Progenitor cell of endocrine pancreas (in vitro differentiated cells): Measurements from ENCODE around the gene CDH13. TPM values are rescaled to one million over a fixed set of nuclear protein-coding genes. Genes with fewer than 3 reads are reported as not detected.

Experiments
- DNase-seq: peaks from one replicate; pipeline ENCODE4 v3.0.0; 2021; ENCODE audit warnings: low spot score; ENCODE audit not compliant: unreplicated experiment
- H3K27ac Mint-ChIP-seq: 2 replicates; pipeline ENCODE4 v1.8.0; 2021; ENCODE audit warnings: mild to moderate bottlenecking, moderate library complexity, mixed read lengths
- H3K27me3 Mint-ChIP-seq: 2 replicates; pipeline ENCODE4 v1.8.0; 2021; ENCODE audit warnings: mixed read lengths
- H3K36me3 Mint-ChIP-seq: 2 replicates; pipeline ENCODE4 v1.8.0; 2022; ENCODE audit warnings: mixed read lengths; ENCODE audit not compliant: insufficient read depth
- H3K4me1 Mint-ChIP-seq: 2 replicates; pipeline ENCODE4 v1.8.0; 2021; ENCODE audit warnings: low read depth, mixed read lengths
- H3K4me3 Mint-ChIP-seq: 2 replicates; pipeline ENCODE4 v1.8.0; 2021; ENCODE audit warnings: low read depth, mild to moderate bottlenecking, moderate library complexity, mixed read lengths
- H3K9me3 Mint-ChIP-seq: 2 replicates; pipeline ENCODE4 v1.8.0; 2021; ENCODE audit warnings: low read depth, mixed read lengths
- total RNA-seq: library from RNA; stranded (reverse); gene quantifications from 2 replicates; pipeline ENCODE4 v1.2.1, GENCODE V29; 2021
- TF ChIP-seq, protein P1 (sequence below): fragments of 200-600 bp; sonication (generic); IDR thresholded peaks from one replicate; pipeline ENCODE4 v1.5.0; 2021; ENCODE audit warnings: antibody characterized with exemption, mild to moderate bottlenecking; ENCODE audit not compliant: unreplicated experiment

The CDH13 gene
- total RNA-seq, 1 donor from 2014 or later: 0.38 TPM

DNA sequence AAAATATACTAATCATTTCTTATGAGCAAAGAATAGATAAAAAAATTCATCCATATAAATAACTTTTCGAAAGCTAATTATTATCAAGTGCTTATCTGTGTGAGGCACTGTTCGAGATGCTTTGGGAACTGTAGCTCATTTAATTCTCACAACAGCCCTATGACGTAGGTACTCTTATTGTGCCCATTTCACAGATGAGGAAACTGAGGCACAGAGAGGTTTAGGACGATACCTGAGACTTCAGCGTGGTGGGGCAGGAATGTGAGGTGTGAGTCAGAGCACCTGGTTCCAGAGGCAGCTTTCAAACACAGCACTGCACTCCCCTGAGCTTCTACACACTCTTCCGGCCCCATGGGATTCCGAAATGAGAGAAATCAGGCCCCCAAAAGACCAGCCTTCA lies 995.2 kb downstream of the CDH13 start:
- TF ChIP-seq, protein P1, sequence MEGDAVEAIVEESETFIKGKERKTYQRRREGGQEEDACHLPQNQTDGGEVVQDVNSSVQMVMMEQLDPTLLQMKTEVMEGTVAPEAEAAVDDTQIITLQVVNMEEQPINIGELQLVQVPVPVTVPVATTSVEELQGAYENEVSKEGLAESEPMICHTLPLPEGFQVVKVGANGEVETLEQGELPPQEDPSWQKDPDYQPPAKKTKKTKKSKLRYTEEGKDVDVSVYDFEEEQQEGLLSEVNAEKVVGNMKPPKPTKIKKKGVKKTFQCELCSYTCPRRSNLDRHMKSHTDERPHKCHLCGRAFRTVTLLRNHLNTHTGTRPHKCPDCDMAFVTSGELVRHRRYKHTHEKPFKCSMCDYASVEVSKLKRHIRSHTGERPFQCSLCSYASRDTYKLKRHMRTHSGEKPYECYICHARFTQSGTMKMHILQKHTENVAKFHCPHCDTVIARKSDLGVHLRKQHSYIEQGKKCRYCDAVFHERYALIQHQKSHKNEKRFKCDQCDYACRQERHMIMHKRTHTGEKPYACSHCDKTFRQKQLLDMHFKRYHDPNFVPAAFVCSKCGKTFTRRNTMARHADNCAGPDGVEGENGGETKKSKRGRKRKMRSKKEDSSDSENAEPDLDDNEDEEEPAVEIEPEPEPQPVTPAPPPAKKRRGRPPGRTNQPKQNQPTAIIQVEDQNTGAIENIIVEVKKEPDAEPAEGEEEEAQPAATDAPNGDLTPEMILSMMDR: no peak
- no peaks in the 10 kb centered on the region for H3K36me3 Mint-ChIP-seq

DNA sequence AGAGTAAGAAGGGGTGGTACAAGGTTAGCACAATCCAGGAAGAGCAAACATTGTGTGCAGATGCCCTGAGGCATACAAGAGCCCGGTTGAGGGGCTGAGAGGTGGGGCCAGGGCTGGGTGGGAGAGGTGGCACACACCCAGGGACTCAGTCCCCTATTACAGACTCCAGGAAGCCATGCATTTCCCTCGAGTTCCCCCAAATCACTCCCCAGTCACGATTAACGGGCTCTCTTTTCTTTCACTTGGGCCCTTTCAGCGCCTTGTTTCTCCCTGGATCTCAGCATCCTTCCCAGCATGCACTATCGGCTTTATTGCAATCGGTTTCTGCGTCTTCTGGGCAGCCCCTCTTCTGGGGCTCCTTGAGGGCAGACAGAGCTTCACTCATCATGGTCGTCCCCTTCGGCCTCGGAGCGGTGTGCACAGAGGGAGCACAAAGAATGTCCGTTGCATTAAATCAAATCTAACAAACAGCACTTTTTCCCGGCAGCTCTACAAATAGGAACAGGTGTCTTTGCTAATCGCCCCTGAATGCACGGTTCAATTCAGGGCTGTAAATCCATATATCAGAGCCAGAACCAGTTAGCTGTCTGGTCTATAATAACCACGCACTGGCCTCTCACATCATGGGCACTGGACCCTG lies 996.4 kb downstream of the CDH13 start:
- no peaks in the 10 kb centered on the region for H3K36me3 Mint-ChIP-seq
- no peak overlapping the region for H3K4me3 Mint-ChIP-seq
- H3K9me3 Mint-ChIP-seq: no peaks in the 10 kb centered on the region
- TF ChIP-seq, protein P1: no peak
- H3K4me1 Mint-ChIP-seq: peaks cover 2% of the 10 kb centered on the region
- H3K27ac Mint-ChIP-seq: no peak overlapping the region
- no peaks in the 10 kb centered on the region for H3K27me3 Mint-ChIP-seq
- DNase-seq: no peak

More for the DNA sequence above, 995.2 kb downstream of the CDH13 start:
- no peak overlapping the region for H3K4me3 Mint-ChIP-seq
- H3K27ac Mint-ChIP-seq: no peak overlapping the region
- peaks cover 2% of the 10 kb centered on the region for H3K4me1 Mint-ChIP-seq
- no peaks in the 10 kb centered on the region for H3K9me3 Mint-ChIP-seq
- no peaks in the 10 kb centered on the region for H3K27me3 Mint-ChIP-seq
- no peak for DNase-seq

DNA sequence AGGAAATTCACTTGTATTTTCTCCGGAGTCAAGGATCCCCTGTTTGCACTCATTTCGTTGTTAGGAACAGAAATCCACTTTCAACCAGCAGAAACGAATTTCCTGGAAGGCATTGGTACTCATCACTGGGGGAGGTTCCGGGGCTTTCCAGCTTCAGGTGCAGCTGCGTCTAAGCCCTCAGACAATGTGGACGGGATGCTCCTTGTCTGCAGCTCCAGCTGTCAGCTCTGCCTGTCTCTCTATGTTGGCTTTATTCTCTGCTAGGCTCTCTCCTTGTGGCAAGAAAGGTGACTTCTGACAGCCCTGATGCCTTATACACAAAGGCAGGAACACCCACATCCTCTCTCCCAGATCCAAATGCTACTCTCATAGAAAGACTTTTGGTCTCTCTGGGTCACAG lies 997.1 kb downstream of the CDH13 start:
- Mint-ChIP-seq H3K27ac (no peak overlapping the region), H3K36me3 (no peaks in the 10 kb centered on the region), H3K27me3 (no peaks in the 10 kb centered on the region), H3K9me3 (no peaks in the 10 kb centered on the region), H3K4me1 (peaks cover 2% of the 10 kb centered on the region), H3K4me3 (no peak overlapping the region)
- TF ChIP-seq, protein P1: no peak
- DNase-seq: no peak

DNA sequence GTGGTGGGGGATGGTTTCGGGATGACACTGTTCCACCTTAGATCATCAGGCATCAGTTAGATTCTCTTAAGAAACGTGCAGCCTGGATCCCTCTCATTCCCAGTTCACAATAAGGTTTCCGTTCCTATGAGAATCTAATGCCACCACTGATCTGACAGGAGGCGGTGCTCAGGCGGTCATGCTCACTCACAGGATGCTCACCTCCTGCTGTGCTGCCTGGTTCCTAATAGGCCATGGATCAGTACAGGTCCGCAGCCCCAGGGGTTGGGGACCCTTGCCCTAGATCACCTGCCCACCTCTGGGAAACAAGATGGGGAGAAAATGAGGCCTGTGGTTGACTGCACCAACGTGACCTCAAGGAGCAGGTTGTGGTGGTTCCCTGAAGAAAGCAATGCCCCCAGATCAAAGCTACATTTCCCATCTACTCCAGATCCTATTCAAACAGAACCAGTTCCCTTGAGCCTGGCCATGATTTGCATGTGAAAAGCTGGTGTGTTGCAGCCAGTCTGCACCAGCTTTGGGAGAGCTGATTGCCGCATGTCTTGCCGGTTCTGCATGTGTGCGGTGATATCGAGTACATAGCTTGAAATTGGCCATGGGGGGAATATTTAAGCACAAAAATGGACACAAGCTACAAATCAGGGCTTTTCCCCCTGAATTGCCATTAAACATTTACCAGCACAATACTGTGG lies 997.8 kb downstream of the CDH13 start:
- no peaks in the 10 kb centered on the region for H3K9me3 Mint-ChIP-seq
- no peak overlapping the region for H3K27ac Mint-ChIP-seq
- H3K27me3 Mint-ChIP-seq: no peaks in the 10 kb centered on the region
- TF ChIP-seq, protein P1: no peak
- H3K4me3 Mint-ChIP-seq: no peak overlapping the region
- DNase-seq: no peak
- peaks cover 2% of the 10 kb centered on the region for H3K4me1 Mint-ChIP-seq
- H3K36me3 Mint-ChIP-seq: no peaks in the 10 kb centered on the region

DNA sequence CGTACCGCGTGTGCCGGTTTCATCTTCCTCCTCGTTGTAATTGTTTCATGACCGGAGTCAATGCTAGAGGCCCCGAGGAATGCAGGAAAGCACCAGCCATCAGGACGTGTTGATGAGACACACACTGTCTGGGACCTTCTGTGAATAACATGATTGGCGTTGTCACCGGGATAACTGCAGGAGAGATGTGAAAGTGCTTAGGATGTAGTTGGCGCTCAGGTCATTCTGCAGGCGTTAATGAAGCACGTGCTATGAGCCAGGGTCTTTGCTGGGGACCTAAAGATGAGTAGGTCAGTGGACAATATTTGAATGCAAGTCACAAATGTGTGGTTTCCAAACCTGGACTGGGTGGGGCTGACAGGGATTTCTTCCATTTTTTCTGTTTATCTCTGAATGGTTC lies 999.4 kb downstream of the CDH13 start:
- no peak overlapping the region for H3K27ac Mint-ChIP-seq
- no peak overlapping the region for H3K4me3 Mint-ChIP-seq
- no peaks in the 10 kb centered on the region for H3K9me3 Mint-ChIP-seq
- TF ChIP-seq, protein P1: no peak
- no peaks in the 10 kb centered on the region for H3K4me1 Mint-ChIP-seq
- no peak for DNase-seq
- no peaks in the 10 kb centered on the region for H3K36me3 Mint-ChIP-seq
- H3K27me3 Mint-ChIP-seq: no peaks in the 10 kb centered on the region
